ENCODE results near the gene CAMTA1.
"Not testable (repeated sequence)": the region's sequence is repeated elsewhere in the genome, so short reads cannot be mapped to it uniquely, and the experiment has no call there.

The CAMTA1 gene

GRCh38 chr1:6809461-6809860 lies 24.2 kb downstream of the CAMTA1 start:
- ChIA-PET POLR2A (no interaction called here), CTCF (interaction anchor here (0.7 kb wide), 1 partner anchor 79 kb away, joined by 3 read pairs; no protein-coding TSS in a partner anchor)
- TF ChIP-seq L3MBTL2 (conservative IDR thresholded peaks at IDR 0.05) (no peak), SUZ12 (IDR thresholded peaks at IDR 0.05) (no peak), TARDBP (IDR thresholded peaks at IDR 0.05) (no peak), BHLHE40 (IDR thresholded peaks at IDR 0.05; ENCODE audit: borderline replicate concordance) (no peak), FOXM1 (IDR thresholded peaks at IDR 0.05; ENCODE audit: borderline replicate concordance) (no peak), NFRKB (IDR thresholded peaks at IDR 0.05) (no peak), SP1 (IDR thresholded peaks at IDR 0.05) (no peak), ELF4 (IDR thresholded peaks at IDR 0.05) (no peak), CTBP1 (IDR thresholded peaks at IDR 0.05; ENCODE audit: borderline replicate concordance) (no peak)
- no peak for DNase-seq (ENCODE audit: extremely low spot score)

DNA sequence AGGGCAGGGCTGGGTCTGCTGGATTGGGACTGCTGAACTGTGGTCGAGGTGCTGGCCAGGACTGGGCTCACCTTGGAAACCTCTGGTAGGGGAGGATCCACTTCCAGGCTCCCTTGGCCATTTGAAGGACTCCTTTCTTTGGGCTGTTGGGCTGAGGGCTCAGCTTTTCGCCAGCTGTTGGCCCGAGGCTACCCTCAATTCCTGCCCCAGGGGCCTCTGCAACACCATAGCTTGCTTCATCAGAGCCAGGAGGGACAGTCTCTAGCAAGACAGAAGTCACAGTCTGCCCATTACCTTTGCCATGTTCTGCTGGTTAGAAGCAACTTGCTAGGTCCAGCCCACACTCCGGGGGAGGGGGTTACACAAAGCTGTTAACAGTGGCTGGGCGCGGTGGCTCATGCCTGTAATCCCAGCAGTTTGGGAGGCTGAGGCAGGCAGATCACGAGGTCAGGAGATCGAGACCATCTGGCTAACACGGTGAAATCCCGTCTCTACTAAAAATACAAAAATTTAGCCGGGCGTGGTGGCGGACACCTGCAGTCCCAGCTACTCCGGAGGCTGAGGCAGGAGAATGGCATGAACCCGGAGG lies 25.0 kb downstream of the CAMTA1 start:
- POLR2A ChIA-PET; DNase-seq (ENCODE audit: extremely low spot score); CTCF ChIA-PET: not testable (repeated sequence)

DNA sequence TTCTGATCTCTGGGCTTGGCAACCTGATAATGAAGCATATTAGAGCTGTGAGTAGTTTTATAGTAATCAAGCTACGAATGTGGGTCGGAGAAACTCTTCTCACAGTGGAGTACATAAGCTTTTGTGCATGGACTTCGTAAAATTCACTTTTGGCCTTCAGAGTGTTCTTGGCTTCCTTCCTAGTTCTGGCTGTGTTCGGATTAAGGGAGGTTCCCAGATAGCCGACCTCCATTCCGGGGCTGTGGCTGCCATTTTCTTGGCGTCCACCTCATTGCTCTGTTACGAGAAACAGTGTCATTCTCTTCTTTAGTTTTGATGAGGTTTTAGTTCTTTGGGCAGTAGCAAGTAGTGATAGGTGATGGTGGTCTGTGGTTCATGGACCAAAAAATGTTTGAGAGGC lies 26.3 kb downstream of the CAMTA1 start:
- ChIA-PET CTCF (no interaction called here), POLR2A (interaction anchor here (0.6 to 1.0 kb wide), 2 partner anchors 10 to 26 kb away, joined by 3 read pairs; partner anchors contain the start of gene CAMTA1)
- no peak for TF ChIP-seq L3MBTL2 (conservative IDR thresholded peaks at IDR 0.05)
- no peak for TF ChIP-seq TARDBP (IDR thresholded peaks at IDR 0.05)
- no peak for TF ChIP-seq ARNT (IDR thresholded peaks at IDR 0.05)
- TF ChIP-seq ELF4 (IDR thresholded peaks at IDR 0.05), result no peak
- no peak for TF ChIP-seq HDGF (IDR thresholded peaks at IDR 0.05; ENCODE audit: borderline replicate concordance)
- no peak for TF ChIP-seq SP1 (IDR thresholded peaks at IDR 0.05)
- TF ChIP-seq FOXM1 (IDR thresholded peaks at IDR 0.05; ENCODE audit: borderline replicate concordance), result no peak
- no peak for TF ChIP-seq FOXA1 (IDR thresholded peaks at IDR 0.05)
- DNase-seq (ENCODE audit: extremely low spot score), result no peak

- POLR2A ChIA-PET, result interaction anchor here (0.6 kb wide), 1 partner anchor 1849 kb away, joined by 3 read pairs; no protein-coding TSS in a partner anchor
- no peak for TF ChIP-seq ARNT (IDR thresholded peaks at IDR 0.05)
- TF ChIP-seq L3MBTL2 (conservative IDR thresholded peaks at IDR 0.05), result no peak
- TF ChIP-seq FOXM1 (IDR thresholded peaks at IDR 0.05; ENCODE audit: borderline replicate concordance), result no peak
- no peak for TF ChIP-seq TARDBP (IDR thresholded peaks at IDR 0.05)
- no peak for TF ChIP-seq HDGF (IDR thresholded peaks at IDR 0.05; ENCODE audit: borderline replicate concordance)
- TF ChIP-seq, protein P1, sequence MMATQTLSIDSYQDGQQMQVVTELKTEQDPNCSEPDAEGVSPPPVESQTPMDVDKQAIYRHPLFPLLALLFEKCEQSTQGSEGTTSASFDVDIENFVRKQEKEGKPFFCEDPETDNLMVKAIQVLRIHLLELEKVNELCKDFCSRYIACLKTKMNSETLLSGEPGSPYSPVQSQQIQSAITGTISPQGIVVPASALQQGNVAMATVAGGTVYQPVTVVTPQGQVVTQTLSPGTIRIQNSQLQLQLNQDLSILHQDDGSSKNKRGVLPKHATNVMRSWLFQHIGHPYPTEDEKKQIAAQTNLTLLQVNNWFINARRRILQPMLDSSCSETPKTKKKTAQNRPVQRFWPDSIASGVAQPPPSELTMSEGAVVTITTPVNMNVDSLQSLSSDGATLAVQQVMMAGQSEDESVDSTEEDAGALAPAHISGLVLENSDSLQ (IDR thresholded peaks at IDR 0.05), result no peak
- TF ChIP-seq LEF1 (IDR thresholded peaks at IDR 0.05; ENCODE audit: borderline replicate concordance), result no peak
- TF ChIP-seq CTBP1 (IDR thresholded peaks at IDR 0.05; ENCODE audit: borderline replicate concordance), result no peak
- DNase-seq (ENCODE audit: extremely low spot score), result no peak
- CTCF ChIA-PET, result no interaction called here
Observed at GRCh38 chr1:6813165-6813564, 27.9 kb downstream of the CAMTA1 start.

GRCh38 chr1:6815726-6816125 lies 30.5 kb downstream of the CAMTA1 start:
- TF ChIP-seq ELF4 (IDR thresholded peaks at IDR 0.05) (no peak), CTBP1 (IDR thresholded peaks at IDR 0.05; ENCODE audit: borderline replicate concordance) (no peak)
- ChIA-PET CTCF (no interaction called here), POLR2A (no interaction called here)

GRCh38 chr1:6819246-6820040 lies 34.2 kb downstream of the CAMTA1 start:
- ChIA-PET CTCF (no interaction called here), POLR2A (no interaction called here)
- no peak for DNase-seq (ENCODE audit: extremely low spot score)
- TF ChIP-seq ZNF384 (IDR thresholded peaks at IDR 0.05) (no peak), SP1 (IDR thresholded peaks at IDR 0.05) (no peak), FOXM1 (IDR thresholded peaks at IDR 0.05; ENCODE audit: borderline replicate concordance) (no peak), NFRKB (IDR thresholded peaks at IDR 0.05) (no peak), CTBP1 (IDR thresholded peaks at IDR 0.05; ENCODE audit: borderline replicate concordance) (no peak), BHLHE40 (IDR thresholded peaks at IDR 0.05; ENCODE audit: borderline replicate concordance) (no peak), SUZ12 (IDR thresholded peaks at IDR 0.05) (no peak), ARNT (IDR thresholded peaks at IDR 0.05) (no peak), FOXA1 (IDR thresholded peaks at IDR 0.05) (no peak), L3MBTL2 (conservative IDR thresholded peaks at IDR 0.05) (no peak), FOXK2 (IDR thresholded peaks at IDR 0.05) (no peak), TARDBP (IDR thresholded peaks at IDR 0.05) (no peak)
- TF ChIP-seq, protein P1 (IDR thresholded peaks at IDR 0.05), result no peak

More at GRCh38 chr1:6815726-6816125, 30.5 kb downstream of the CAMTA1 start:
- DNase-seq (ENCODE audit: extremely low spot score), result no peak

DNA sequence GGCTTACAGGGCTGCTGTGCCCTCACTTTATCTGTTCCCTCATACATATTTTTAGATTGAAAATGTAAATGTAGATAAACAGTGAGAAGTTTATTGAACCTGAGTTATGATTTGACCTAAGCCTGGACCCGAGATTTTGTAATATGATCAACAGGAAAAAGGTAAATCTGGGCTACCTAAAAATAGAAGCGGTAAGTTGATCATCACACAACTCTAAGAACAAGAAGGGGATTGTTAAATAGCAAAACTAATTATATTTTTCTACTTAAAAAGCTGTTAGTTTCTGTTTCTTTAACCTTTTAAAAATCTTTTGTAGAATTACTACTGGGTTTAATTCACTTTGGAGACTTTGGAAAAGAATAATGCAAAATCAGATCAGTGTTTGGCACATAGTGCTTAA lies 35.6 kb downstream of the CAMTA1 start:
- ChIA-PET CTCF (no interaction called here), POLR2A (no interaction called here)
- TF ChIP-seq L3MBTL2 (conservative IDR thresholded peaks at IDR 0.05), result no peak
- TF ChIP-seq ZNF384 (IDR thresholded peaks at IDR 0.05), result no peak
- TF ChIP-seq FOXK2 (IDR thresholded peaks at IDR 0.05), result no peak
- TF ChIP-seq HDGF (IDR thresholded peaks at IDR 0.05; ENCODE audit: borderline replicate concordance), result no peak
- TF ChIP-seq FOXM1 (IDR thresholded peaks at IDR 0.05; ENCODE audit: borderline replicate concordance), result no peak
- TF ChIP-seq, protein P1 (IDR thresholded peaks at IDR 0.05), result no peak
- DNase-seq (ENCODE audit: extremely low spot score), result no peak
